ENCODE results near the gene SRRM5. TPM values are rescaled to one million over a fixed set of nuclear protein-coding genes. Genes with fewer than 3 reads are reported as not detected.
"Not testable (repeated sequence)": the region's sequence is repeated elsewhere in the genome, so short reads cannot be mapped to it uniquely, and the experiment has no call there.

The SRRM5 gene
- total RNA-seq, 4 donors from 2014 or later = 1.2 to 2.7 (median 2.5) TPM; not detected in 1

DNA sequence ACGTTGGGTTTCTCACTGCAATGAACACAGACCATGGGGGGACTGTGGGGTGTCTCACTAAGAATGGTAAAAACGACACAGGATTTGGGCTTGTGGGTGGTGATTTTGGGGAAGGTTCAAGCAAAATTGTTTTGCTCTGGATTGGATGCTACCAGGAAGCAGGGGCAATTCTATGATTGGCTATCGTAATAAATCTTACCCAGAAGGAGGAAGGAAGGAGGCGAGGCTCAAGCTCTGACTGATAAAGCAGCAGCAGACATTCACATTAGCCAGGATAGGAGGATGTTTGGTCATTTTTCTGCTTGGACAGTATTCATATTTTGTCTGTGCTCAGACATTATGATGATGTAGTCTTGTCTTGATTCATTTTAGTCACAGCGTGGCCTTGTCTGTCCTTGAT is 14.0 kb upstream of the SRRM5 start:
- Histone ChIP-seq H3K36me3 (peaks cover 0 to 35% (median 0%) of the 10 kb centered on the region in 3 donors), H3K27ac (peak overlapping the region in 1 of 4 donors; percentile 84), H3K4me3 (peak overlapping the region in 1 of 4 donors; percentile 64), H3K9me3 (no peaks in the 10 kb centered on the region), H3K27me3 (no peaks in the 10 kb centered on the region), H3K4me1 (peaks cover 0 to 38% (median 21%) of the 10 kb centered on the region in 4 donors)
- TF ChIP-seq, protein P1, sequence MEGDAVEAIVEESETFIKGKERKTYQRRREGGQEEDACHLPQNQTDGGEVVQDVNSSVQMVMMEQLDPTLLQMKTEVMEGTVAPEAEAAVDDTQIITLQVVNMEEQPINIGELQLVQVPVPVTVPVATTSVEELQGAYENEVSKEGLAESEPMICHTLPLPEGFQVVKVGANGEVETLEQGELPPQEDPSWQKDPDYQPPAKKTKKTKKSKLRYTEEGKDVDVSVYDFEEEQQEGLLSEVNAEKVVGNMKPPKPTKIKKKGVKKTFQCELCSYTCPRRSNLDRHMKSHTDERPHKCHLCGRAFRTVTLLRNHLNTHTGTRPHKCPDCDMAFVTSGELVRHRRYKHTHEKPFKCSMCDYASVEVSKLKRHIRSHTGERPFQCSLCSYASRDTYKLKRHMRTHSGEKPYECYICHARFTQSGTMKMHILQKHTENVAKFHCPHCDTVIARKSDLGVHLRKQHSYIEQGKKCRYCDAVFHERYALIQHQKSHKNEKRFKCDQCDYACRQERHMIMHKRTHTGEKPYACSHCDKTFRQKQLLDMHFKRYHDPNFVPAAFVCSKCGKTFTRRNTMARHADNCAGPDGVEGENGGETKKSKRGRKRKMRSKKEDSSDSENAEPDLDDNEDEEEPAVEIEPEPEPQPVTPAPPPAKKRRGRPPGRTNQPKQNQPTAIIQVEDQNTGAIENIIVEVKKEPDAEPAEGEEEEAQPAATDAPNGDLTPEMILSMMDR (IDR thresholded peaks at IDR 0.05) = no peak
- no peak for TF ChIP-seq POLR2A (IDR thresholded peaks at IDR 0.05)
- DNase-seq = no peak

DNA sequence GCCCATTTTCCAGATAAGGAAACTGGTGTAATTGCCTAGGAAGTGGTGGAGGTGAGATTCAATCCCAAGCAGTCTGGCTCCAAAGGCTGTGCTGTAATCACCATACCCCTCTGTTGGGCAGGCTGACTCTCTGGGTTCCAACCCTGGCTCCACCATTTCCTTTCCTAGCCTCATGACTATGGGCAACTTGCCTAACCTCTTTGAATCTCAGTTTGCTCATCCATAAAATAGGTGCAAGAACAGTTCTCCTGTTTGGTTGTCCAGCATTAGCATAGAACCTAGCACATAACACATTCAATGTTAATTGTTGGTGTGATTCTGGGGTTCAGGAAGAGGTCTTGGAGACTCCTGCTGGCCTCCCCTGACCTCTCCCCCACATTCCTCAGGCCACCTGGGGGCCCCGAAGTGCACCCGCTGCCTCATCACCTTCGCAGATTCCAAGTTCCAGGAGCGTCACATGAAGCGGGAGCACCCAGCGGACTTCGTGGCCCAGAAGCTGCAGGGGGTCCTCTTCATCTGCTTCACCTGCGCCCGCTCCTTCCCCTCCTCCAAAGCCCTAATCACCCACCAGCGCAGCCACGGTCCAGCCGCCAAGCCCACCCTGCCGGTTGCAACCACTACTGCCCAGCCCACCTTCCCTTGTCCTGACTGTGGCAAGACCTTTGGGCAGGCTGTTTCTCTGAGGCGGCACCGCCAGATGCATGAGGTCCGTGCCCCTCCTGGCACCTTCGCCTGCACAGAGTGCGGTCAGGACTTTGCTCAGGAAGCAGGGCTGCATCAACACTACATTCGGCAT is 13.2 kb upstream of the SRRM5 start:
- Histone ChIP-seq H3K9me3 (no peaks in the 10 kb centered on the region), H3K27ac (no peak overlapping the region), H3K4me3 (no peak overlapping the region), H3K27me3 (no peaks in the 10 kb centered on the region), H3K36me3 (peaks cover 0 to 28% (median 0%) of the 10 kb centered on the region in 3 donors), H3K4me1 (peaks cover 0 to 31% (median 21%) of the 10 kb centered on the region in 4 donors)
- no peak for DNase-seq
- TF ChIP-seq, protein P1 (IDR thresholded peaks at IDR 0.05) = no peak
- TF ChIP-seq POLR2A (IDR thresholded peaks at IDR 0.05) = no peak

DNA sequence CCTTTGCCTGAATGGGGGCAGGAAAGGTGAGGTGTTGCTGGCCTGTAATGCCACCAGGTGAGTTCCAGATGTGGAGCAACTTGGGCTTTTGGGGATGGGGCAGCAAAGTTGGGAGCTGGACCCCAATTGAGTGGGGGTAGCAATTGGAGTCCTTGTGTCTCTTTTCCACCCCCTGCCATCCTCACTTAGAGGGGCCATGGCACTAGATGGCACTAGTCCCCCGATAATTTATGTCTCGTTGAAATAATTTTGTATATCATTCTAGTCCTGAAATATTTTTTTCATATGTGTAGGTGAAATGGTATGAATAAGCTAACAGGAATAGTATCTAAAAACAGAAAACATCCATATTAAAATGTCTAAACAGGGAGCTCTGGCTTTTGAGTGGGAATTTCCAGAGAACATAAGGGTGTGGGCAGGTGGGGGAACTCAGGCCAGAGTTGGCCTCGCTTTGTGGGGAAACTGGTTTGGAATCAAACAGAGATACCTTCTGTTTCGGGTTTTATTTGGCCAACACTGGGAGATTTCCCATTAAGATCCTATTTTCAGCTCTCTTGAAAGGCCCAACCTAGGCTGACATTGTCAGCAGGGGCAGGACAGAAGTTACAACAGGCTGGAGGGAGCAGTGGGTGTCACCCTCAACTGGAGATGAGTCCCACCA is 12.1 kb upstream of the SRRM5 start:
- TF ChIP-seq, protein P1 (IDR thresholded peaks at IDR 0.05) = no peak
- no peak for TF ChIP-seq POLR2A (IDR thresholded peaks at IDR 0.05)
- no peak overlapping the region for H3K4me3 ChIP-seq
- no peaks in the 10 kb centered on the region for H3K27me3 ChIP-seq
- peaks cover 0 to 28% (median 0%) of the 10 kb centered on the region in 3 donors for H3K36me3 ChIP-seq
- peaks cover 0 to 20% (median 14%) of the 10 kb centered on the region in 4 donors for H3K4me1 ChIP-seq
- DNase-seq = no peak
- no peaks in the 10 kb centered on the region for H3K9me3 ChIP-seq
- no peak overlapping the region for H3K27ac ChIP-seq

DNA sequence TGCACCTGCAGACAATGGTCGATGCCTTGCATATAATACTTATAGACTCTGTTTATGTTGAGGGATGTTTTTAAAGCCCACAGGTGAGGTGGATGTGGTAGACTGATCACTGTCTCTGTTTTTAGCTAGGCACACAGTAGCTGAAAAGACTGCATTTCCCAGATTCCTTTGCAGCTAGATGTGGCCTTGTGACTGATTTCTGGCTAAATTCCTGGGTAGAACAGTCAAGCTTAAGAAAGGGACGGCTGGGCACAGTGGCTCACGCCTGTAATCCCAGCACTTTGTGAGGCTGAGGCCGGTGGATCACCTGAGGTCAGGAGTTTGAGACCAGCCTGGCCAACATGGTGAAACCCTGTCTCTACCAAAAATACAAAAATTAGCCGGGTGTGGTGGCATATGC is 11.6 kb upstream of the SRRM5 start:
- not testable (repeated sequence) for DNase-seq, H3K9me3 ChIP-seq, H3K27me3 ChIP-seq, H3K4me3 ChIP-seq, H3K27ac ChIP-seq
- peaks cover 0 to 28% (median 0%) of the 10 kb centered on the region in 3 donors for H3K36me3 ChIP-seq
- peaks cover 0 to 17% (median 12%) of the 10 kb centered on the region in 4 donors for H3K4me1 ChIP-seq

DNA sequence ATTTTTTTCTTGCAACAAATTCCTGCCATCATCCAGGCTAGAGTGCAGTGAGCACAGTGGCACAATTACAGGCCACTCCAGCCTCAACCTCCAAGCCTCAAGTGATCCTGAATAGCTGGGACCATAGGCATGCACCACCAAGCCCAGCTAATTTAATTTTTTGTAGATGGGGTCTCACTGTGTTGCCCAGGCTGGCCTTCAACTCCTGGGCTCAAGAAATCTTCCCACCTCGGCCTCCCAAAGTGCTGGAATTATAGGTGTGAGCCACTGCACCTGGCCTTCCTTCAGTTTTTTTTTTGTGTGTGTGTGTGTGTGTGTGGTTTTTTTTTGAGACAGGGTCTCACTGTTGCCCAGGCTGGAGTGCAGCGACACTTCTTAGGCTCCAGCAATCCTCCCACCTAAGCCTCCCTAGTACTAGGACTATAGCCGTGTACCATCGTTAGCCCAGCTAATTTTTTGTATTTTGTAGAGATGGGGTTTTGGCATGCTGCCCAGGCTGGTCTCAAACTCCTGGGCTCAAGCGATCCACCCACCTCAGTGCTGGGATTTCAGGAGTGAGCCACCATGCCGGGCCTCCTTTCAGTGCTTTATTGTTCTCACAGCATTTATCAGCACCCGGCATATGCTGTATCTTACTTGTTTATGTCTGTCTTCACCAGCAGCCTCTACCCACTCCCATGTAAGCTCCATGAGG is 5.9 kb upstream of the SRRM5 start:
- Histone ChIP-seq H3K27ac (no peak overlapping the region), H3K4me3 (no peak overlapping the region), H3K4me1 (no peaks in the 10 kb centered on the region), H3K36me3 (peaks cover 0 to 15% (median 0%) of the 10 kb centered on the region in 3 donors), H3K27me3 (no peaks in the 10 kb centered on the region), H3K9me3 (no peaks in the 10 kb centered on the region)
- TF ChIP-seq POLR2A (IDR thresholded peaks at IDR 0.05) = no peak
- TF ChIP-seq, protein P1 (IDR thresholded peaks at IDR 0.05) = no peak
- DNase-seq = no peak
